SK-N-SH treated with all-trans-retinoic acid at 6 μM for 48 hours (cell line): Measurements from ENCODE around the gene SEPTIN5.

Source experiments
- ATAC-seq: fragments of 200-7000 bp; cut with Tn5 transposase; 3 replicates; pipeline ENCODE4 v1.9.1; 2020; ENCODE audit warnings: mild to moderate bottlenecking, moderate library complexity
- BACH2 ChIP-seq: fragments of 250-450 bp; sonication (Bioruptor Pico); IDR thresholded peaks from 2 replicates; pipeline ENCODE4 v1.9.0; 2021; ENCODE audit warnings: mild to moderate bottlenecking, borderline replicate concordance
- CREB5 ChIP-seq: fragments of 250-450 bp; sonication (Bioruptor Pico); IDR thresholded peaks from 2 replicates; pipeline ENCODE4 v1.5.1; 2020; ENCODE audit warnings: low read depth, mild to moderate bottlenecking, moderate library complexity
- CSDC2 ChIP-seq: fragments of 250-450 bp; sonication (Bioruptor Pico); IDR thresholded peaks from 2 replicates; pipeline ENCODE4 v1.5.0; 2020; ENCODE audit warnings: mild to moderate bottlenecking, moderate library complexity
- CSRNP3 ChIP-seq: fragments of 250-450 bp; sonication (Bioruptor Pico); IDR thresholded peaks from 2 replicates; pipeline ENCODE4 v1.5.1; 2021; ENCODE audit warnings: mild to moderate bottlenecking, moderate library complexity
- ESRRG ChIP-seq: fragments of 250-450 bp; sonication (Bioruptor Pico); IDR thresholded peaks from 2 replicates; pipeline ENCODE4 v1.6.1; 2021; ENCODE audit warnings: mild to moderate bottlenecking
- GLIS3 ChIP-seq: fragments of 250-450 bp; sonication (Bioruptor Pico); IDR thresholded peaks from 2 replicates; pipeline ENCODE4 v1.5.0; 2020; ENCODE audit warnings: mild to moderate bottlenecking, moderate library complexity
- ISL1 ChIP-seq: fragments of 250-450 bp; sonication (Bioruptor Pico); IDR thresholded peaks from 2 replicates; pipeline ENCODE4 v2.1.2; 2022; ENCODE audit warnings: mild to moderate bottlenecking, moderate library complexity
- OSR1 ChIP-seq: fragments of 250-450 bp; sonication (Bioruptor Pico); IDR thresholded peaks from 2 replicates; pipeline ENCODE4 v1.8.0; 2022; ENCODE audit warnings: moderate library complexity, mild to moderate bottlenecking, inconsistent platforms
- PATZ1 ChIP-seq: fragments of 250-450 bp; sonication (Bioruptor Pico); IDR thresholded peaks from 2 replicates; pipeline ENCODE4 v1.8.0; 2020; ENCODE audit warnings: mild to moderate bottlenecking, moderate library complexity, borderline replicate concordance
- PPARA ChIP-seq: fragments of 250-450 bp; sonication (Bioruptor Pico); IDR thresholded peaks from 2 replicates; pipeline ENCODE4 v1.5.0; 2020; ENCODE audit warnings: mild to moderate bottlenecking, borderline replicate concordance
- RARB ChIP-seq: fragments of 250-450 bp; sonication (Bioruptor Pico); IDR thresholded peaks from 2 replicates; pipeline ENCODE4 v1.8.0; 2021; ENCODE audit warnings: mild to moderate bottlenecking, moderate library complexity
- SNAI2 ChIP-seq: fragments of 250-450 bp; sonication (Bioruptor Pico); IDR thresholded peaks from 2 replicates; pipeline ENCODE4 v1.5.0; 2020; ENCODE audit warnings: mild to moderate bottlenecking, moderate library complexity
- TCF4 ChIP-seq: fragments of 250-450 bp; sonication (Bioruptor Pico); IDR thresholded peaks from 2 replicates; pipeline ENCODE4 v1.8.0; 2021; ENCODE audit warnings: mild to moderate bottlenecking, moderate library complexity, borderline replicate concordance
- TOX ChIP-seq: fragments of 250-450 bp; sonication (Bioruptor Pico); IDR thresholded peaks from 2 replicates; pipeline ENCODE4 v1.8.0; 2021; ENCODE audit warnings: mild to moderate bottlenecking, moderate library complexity, borderline replicate concordance
- TSHZ2 ChIP-seq: fragments of 250-450 bp; sonication (Bioruptor Pico); IDR thresholded peaks from 2 replicates; pipeline ENCODE4 v1.5.0; 2020; ENCODE audit warnings: mild to moderate bottlenecking, moderate library complexity
- ZFP3 ChIP-seq: fragments of 250-450 bp; sonication (Bioruptor Pico); IDR thresholded peaks from 2 replicates; pipeline ENCODE4 v1.5.0; 2020; ENCODE audit warnings: mild to moderate bottlenecking, moderate library complexity
- ZFP30 ChIP-seq: fragments of 450-650 bp; formaldehyde crosslinking; IDR thresholded peaks from 2 replicates; pipeline ENCODE4 v1.5.0; 2022; ENCODE audit warnings: mild to moderate bottlenecking, moderate library complexity
- ZNF565 ChIP-seq: fragments of 450-650 bp; formaldehyde crosslinking; conservative IDR thresholded peaks from 2 replicates; pipeline ENCODE4 v1.5.0; 2020; ENCODE audit warnings: low read depth, mild to moderate bottlenecking, moderate library complexity
- ZNF70 ChIP-seq: fragments of 450-650 bp; formaldehyde crosslinking; IDR thresholded peaks from 2 replicates; pipeline ENCODE4 v1.5.0; 2020; ENCODE audit warnings: mild to moderate bottlenecking, moderate library complexity
- ZNF8 ChIP-seq: fragments of 450-650 bp; formaldehyde crosslinking; IDR thresholded peaks from 2 replicates; pipeline ENCODE4 v1.5.0; 2020; ENCODE audit warnings: mild to moderate bottlenecking, moderate library complexity

Gene SEPTIN5

GRCh38 chr22:19669570-19669969, 44.7 kb upstream of the SEPTIN5 start:
- TF ChIP-seq CSRNP3 (CRISPR knock-in tag) (no peak), GLIS3 (no peak)
- no peak for ATAC-seq

- no peak for ATAC-seq
- TF ChIP-seq SNAI2 (no peak), TOX (CRISPR knock-in tag) (no peak), ZNF70 (CRISPR knock-in tag) (no peak), BACH2 (CRISPR knock-in tag) (no peak), CSDC2 (CRISPR knock-in tag) (no peak), ZFP3 (CRISPR knock-in tag) (no peak), PPARA (CRISPR knock-in tag) (no peak), ZNF8 (CRISPR knock-in tag) (no peak), OSR1 (no peak), CSRNP3 (CRISPR knock-in tag) (no peak), TSHZ2 (no peak), ZFP30 (no peak), PATZ1 (CRISPR knock-in tag) (no peak), TCF4 (no peak), GLIS3 (no peak), RARB (no peak)
Observed at GRCh38 chr22:19671316-19671715, 43.0 kb upstream of the SEPTIN5 start.

GRCh38 chr22:19672054-19672776, 42.1 kb upstream of the SEPTIN5 start:
- TF ChIP-seq PATZ1 (CRISPR knock-in tag) (no peak), ISL1 (CRISPR knock-in tag) (no peak), ZFP30 (no peak)
- no peak for ATAC-seq

- no peak for ATAC-seq
- TF ChIP-seq PPARA (CRISPR knock-in tag) (no peak), ESRRG (CRISPR knock-in tag) (no peak), TOX (CRISPR knock-in tag) (no peak), CREB5 (CRISPR knock-in tag) (no peak), ZNF70 (CRISPR knock-in tag) (no peak), ZNF565 (CRISPR knock-in tag) (no peak)
Observed at GRCh38 chr22:19673660-19674059, 40.6 kb upstream of the SEPTIN5 start.
